K562 (cell line): ENCODE data around the gene OBSCN. TPM values are rescaled to one million over a fixed set of nuclear protein-coding genes. Genes with fewer than 3 reads are reported as not detected.

Experiments used
- ATAC-seq: fragments of 200-7000 bp; cut with Tn5 transposase; 3 replicates; pipeline ENCODE4 v1.9.1; 2020; ENCODE audit warnings: moderate library complexity
- BruUV-seq: library from RNA; stranded (reverse); fragments of 400-500 nt; replicated peaks from 2 replicates; lab custom pipeline; 2021; lab: Mats Ljungman, UMichigan
- CTCF ChIA-PET: fragments of 300-600 bp; formaldehyde crosslinking; extraction: SDS; loops from one replicate; lab custom pipeline; 2021; ENCODE audit warnings: low intra/inter-chr PET ratio; lab: Yijun Ruan, JAX
- POLR2A ChIA-PET: fragments of 300-600, 350-650 bp; sonication (Branson Sonifier 250); formaldehyde crosslinking; extraction: SDS; loops from one replicate; lab custom pipeline; 2021; ENCODE audit warnings: antibody characterized with exemption, inconsistent platforms; lab: Yijun Ruan, JAX
- DNase-seq, 4 experiments: peaks; one replicate each; pipeline versions ENCODE4 v3.0.0 to v3.0.0-alpha.2; 2011 to 2018; ENCODE audit warnings: low spot score in 3 of 4, mixed read lengths in 3 of 4; ENCODE audit errors: extremely low read depth in 1 of 4
- FAIRE-seq: peaks from 2 replicates; lab custom pipeline; 2011; peaks lifted over from hg19 to GRCh38; lab: Jason Lieb, UNC
- H2AFZ ChIP-seq: 2 replicates; pipeline ENCODE4 v1.6.0; 2011; ENCODE audit warnings: low read depth, low read length, control low read depth, inconsistent platforms
- H3K27ac ChIP-seq: fragments of 200-600 bp; 3 replicates; pipeline ENCODE4 v1.8.0; 2011; ENCODE audit warnings: low read depth, mild to moderate bottlenecking, control low read depth, inconsistent platforms, low read length, moderate library complexity, mixed read lengths; ENCODE audit errors: extremely low read depth
- H3K27me3 ChIP-seq, 2 experiments: fragments of 300-600 bp in 1 of 2; 2 replicates in 1 of 2; 3 replicates in 1 of 2; pipeline versions ENCODE4 v1.6.0 to v1.8.0; 2011; ENCODE audit warnings: inconsistent platforms in 2 of 2, low read length in 2 of 2, mild to moderate bottlenecking in 1 of 2, mixed read lengths in 1 of 2, moderate library complexity in 1 of 2; ENCODE audit not compliant: control insufficient read depth in 2 of 2, insufficient read depth in 2 of 2
- H3K36me3 ChIP-seq: fragments of 300-600 bp; 3 replicates; pipeline ENCODE4 v1.8.0; 2011; ENCODE audit warnings: mild to moderate bottlenecking, low read length, inconsistent platforms; ENCODE audit not compliant: control insufficient read depth, insufficient read depth
- H3K4me1 ChIP-seq, 2 experiments: fragments of 200-600 bp in 1 of 2; replicated peaks in 1 of 2; 2 replicates in 1 of 2; 3 replicates in 1 of 2; pipeline versions ENCODE4 v1.5.1 to v1.8.0; 2011; ENCODE audit warnings: inconsistent platforms in 2 of 2, low read length in 2 of 2, mild to moderate bottlenecking in 1 of 2, mixed read lengths in 1 of 2, moderate library complexity in 1 of 2; ENCODE audit not compliant: control insufficient read depth in 2 of 2, insufficient read depth in 2 of 2
- H3K4me2 ChIP-seq: 2 replicates; pipeline ENCODE4 v1.6.1; 2011; ENCODE audit warnings: low read length, control low read depth, inconsistent platforms, mixed read lengths; ENCODE audit not compliant: insufficient read depth
- H3K4me3 ChIP-seq: fragments of 200-600 bp; sonication (generic), shearing (Covaris generic); 2 replicates; pipeline ENCODE4 v1.5.1; 2016; ENCODE audit warnings: control low read depth, inconsistent platforms
- H3K79me2 ChIP-seq: fragments of 200-600 bp; 3 replicates; pipeline ENCODE4 v1.8.0; 2011; ENCODE audit warnings: low read length, inconsistent platforms; ENCODE audit not compliant: control insufficient read depth, insufficient read depth
- H3K9ac ChIP-seq, 2 experiments: 2 replicates each; pipeline versions ENCODE4 v1.6.0 to v1.6.1; 2011; ENCODE audit warnings: low read depth in 2 of 2, low read length in 2 of 2, control low read depth in 1 of 2, inconsistent platforms in 1 of 2, mild to moderate bottlenecking in 1 of 2, mixed read lengths in 1 of 2; ENCODE audit not compliant: insufficient read depth in 1 of 2
- H3K9me1 ChIP-seq: one replicate; pipeline ENCODE4 v1.6.0; 2011; ENCODE audit warnings: inconsistent platforms, mild to moderate bottlenecking, low read length, moderate library complexity; ENCODE audit not compliant: control insufficient read depth, insufficient read depth
- H3K9me3 ChIP-seq: replicated peaks from 2 replicates; pipeline ENCODE4 v1.5.1; 2011; ENCODE audit warnings: low read depth, low read length, inconsistent platforms; ENCODE audit not compliant: control insufficient read depth, insufficient read depth
- H4K20me1 ChIP-seq: replicated peaks from 2 replicates; pipeline ENCODE4 v1.6.1; 2011; ENCODE audit warnings: low read length, inconsistent platforms, mixed read lengths; ENCODE audit not compliant: control insufficient read depth, insufficient read depth
- KDM2B ChIP-seq: fragments of 250-450 bp; sonication (Bioruptor Pico); IDR thresholded peaks from 2 replicates; pipeline ENCODE4 v1.8.0; 2021; ENCODE audit warnings: mild to moderate bottlenecking, moderate library complexity
- MXI1 ChIP-seq: IDR thresholded peaks from 2 replicates; pipeline ENCODE4 v1.6.1; 2011; ENCODE audit warnings: low read depth, mild to moderate bottlenecking, improper control_type of control experiment, low read length
- TEAD1 ChIP-seq, 2 experiments: fragments of 450-650 bp in 1 of 2; sonication (generic) in 1 of 2; formaldehyde crosslinking; IDR thresholded peaks; 2 replicates each; pipeline versions ENCODE4 v1.4.0 to v1.8.0; 2020 to 2022; ENCODE audit warnings: mild to moderate bottlenecking in 2 of 2, missing genetic modification reagents in 1 of 2
- U2AF2 ChIP-seq: fragments of 200-400 bp; formaldehyde crosslinking; optimal IDR thresholded peaks from 2 replicates; pipeline ENCODE3; 2017; ENCODE audit warnings: low read depth, mild to moderate bottlenecking, low read length
- WGBS: fragments of 100-300 bp; shearing (Covaris generic); methylation state at CpG from one replicate; pipeline ENCODE4 v1.1.6; 2016; ENCODE audit warnings: low coverage, mixed read lengths; ENCODE audit not compliant: insufficient coverage; ENCODE audit errors: missing lambda C conversion rate; 5-methylcytosine and 5-hydroxymethylcytosine counted together
- in situ Hi-C: fragments of 300-500 bp; cut with MboI; formaldehyde crosslinking; loops from 4 replicates; pipeline ENCODE4 v1.15.0; 2018; ENCODE audit warnings: inconsistent platforms, mixed read lengths
- intact Hi-C: fragments of 100-400 bp; cut with micrococcal nuclease; formaldehyde crosslinking; loops from 2 replicates; pipeline ENCODE4 v1.14.2; 2022
- polyA plus RNA-seq, 8 experiments: library from polyadenylated mRNA; depleted of rRNA in 4 of 8; stranded (reverse) in 5 of 8; unstranded in 3 of 8; fragments of >200 nt; fragmentation: Nextera tagmentation in 2 of 8; fragmentation: Illumina TruSeq in 1 of 8; extraction: Ambion mirVana in 2 of 8; extraction: Trizol in 1 of 8; gene quantifications; 2 replicates each; pipeline versions ENCODE4 v1.2.1 to v1.2.3, GENCODE V29; 2011 to 2014; ENCODE audit warnings: inconsistent platforms in 1 of 8, missing spikeins in 1 of 8
- total RNA-seq, 7 experiments: library from RNA; depleted of rRNA in 6 of 7; stranded (reverse); fragments of >200 nt in 6 of 7; fragmentation: Illumina TruSeq in 2 of 7; extraction: Trizol in 2 of 7; gene quantifications; 2 replicates each; pipeline versions ENCODE4 v1.2.1 to v1.2.3, GENCODE V29; 2011 to 2021; ENCODE audit warnings: low replicate concordance in 1 of 7
- TF ChIP-seq, protein P1 (sequence below): fragments of 250-450 bp; sonication (Bioruptor Pico); IDR thresholded peaks from 2 replicates; pipeline ENCODE4 v1.4.0; 2020
- TF ChIP-seq, protein P2 (sequence below): fragments of 250-450 bp; sonication (Bioruptor Pico); IDR thresholded peaks from 2 replicates; pipeline ENCODE4 v1.4.0; 2020; ENCODE audit warnings: mild to moderate bottlenecking, moderate library complexity, borderline replicate concordance

The OBSCN gene
- total and polyA plus RNA-seq, 9 of the 15 experiments (the other 6 are each of a cell fraction or from before 2014, with no cell fraction given), result 0.18 to 19.7 (median 3.6) TPM

DNA sequence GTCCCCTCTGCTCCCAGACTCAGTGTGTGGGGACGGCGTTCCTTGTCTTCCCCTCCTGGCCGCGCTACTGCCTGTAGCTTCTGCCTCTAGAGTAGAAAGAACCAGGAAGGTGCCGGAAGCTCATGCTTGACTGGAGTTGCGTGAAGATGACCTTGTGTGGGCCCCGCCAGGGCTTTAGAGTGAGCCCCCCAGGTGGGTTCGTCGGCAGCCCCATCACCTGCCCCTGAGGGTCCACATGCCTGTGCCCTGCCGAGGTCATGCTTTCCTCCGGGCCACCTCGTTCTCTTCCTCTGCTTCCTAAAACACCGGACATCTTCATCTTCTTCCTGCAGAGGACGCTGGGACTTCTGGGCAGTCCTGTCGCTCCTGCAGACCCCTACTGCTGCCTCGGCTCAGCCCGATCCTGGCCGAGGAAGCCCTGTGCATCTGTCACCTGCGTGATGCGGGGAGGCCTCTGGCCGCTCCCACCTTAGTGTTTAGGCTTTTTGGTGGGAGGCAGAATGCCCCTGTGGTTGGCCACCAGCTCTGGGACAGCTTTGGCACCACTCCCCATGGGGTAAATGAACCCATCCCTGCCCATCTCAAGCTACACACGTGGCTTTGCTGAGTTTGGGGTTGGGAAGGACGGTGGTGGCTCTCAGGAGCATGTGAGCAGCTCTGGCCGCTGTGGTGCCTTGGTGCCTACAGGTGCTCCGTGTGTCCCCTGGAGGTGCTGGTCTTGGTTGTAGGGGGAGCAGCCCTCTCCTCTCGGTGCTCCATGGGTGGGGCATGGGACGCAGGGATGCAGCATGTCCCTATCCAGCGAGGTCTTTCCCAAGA lies 12.3 kb downstream of the OBSCN start:
- H2AFZ ChIP-seq, result no peak overlapping the region

More for the DNA sequence above, 12.3 kb downstream of the OBSCN start:
- Histone ChIP-seq H3K27ac (no peak overlapping the region), H3K4me1 (peaks cover 5 to 39% of the 10 kb centered on the region in 2 experiments; a peak in 3 of 5 replicates), H3K9me1 (no peaks in the 10 kb centered on the region), H4K20me1 (0 out of 2 replicates have a peak, but pooled peaks cover 2% of the 10 kb centered on the region), H3K4me2 (no peak overlapping the region), H3K27me3 (peaks cover 4 to 8% of the 10 kb centered on the region in 2 experiments; a peak in 3 of 5 replicates), H3K4me3 (no peak overlapping the region), H3K36me3 (no peaks in the 10 kb centered on the region; the same call in 2 of the 3 replicates), H3K79me2 (no peaks in the 10 kb centered on the region), H3K9ac (peak overlapping the region in 1 of 2 experiments; percentile 70; a peak in 2 of 4 replicates), H3K9me3 (no peaks in the 10 kb centered on the region)
- FAIRE-seq (no peak), ATAC-seq (no peak), DNase-seq (no peak)
- WGBS, result 31% methylated on average over 28 of the region's 28 CpGs
- intact Hi-C loops, result no loop called here
- BruUV-seq, result no TSS peak
- TF ChIP-seq TEAD1 (CRISPR knock-in tag; IDR thresholded peaks at IDR 0.05) (no peak), KDM2B (CRISPR knock-in tag) (no peak), MXI1 (no peak), U2AF2 (no peak)
- TF ChIP-seq, protein P1, sequence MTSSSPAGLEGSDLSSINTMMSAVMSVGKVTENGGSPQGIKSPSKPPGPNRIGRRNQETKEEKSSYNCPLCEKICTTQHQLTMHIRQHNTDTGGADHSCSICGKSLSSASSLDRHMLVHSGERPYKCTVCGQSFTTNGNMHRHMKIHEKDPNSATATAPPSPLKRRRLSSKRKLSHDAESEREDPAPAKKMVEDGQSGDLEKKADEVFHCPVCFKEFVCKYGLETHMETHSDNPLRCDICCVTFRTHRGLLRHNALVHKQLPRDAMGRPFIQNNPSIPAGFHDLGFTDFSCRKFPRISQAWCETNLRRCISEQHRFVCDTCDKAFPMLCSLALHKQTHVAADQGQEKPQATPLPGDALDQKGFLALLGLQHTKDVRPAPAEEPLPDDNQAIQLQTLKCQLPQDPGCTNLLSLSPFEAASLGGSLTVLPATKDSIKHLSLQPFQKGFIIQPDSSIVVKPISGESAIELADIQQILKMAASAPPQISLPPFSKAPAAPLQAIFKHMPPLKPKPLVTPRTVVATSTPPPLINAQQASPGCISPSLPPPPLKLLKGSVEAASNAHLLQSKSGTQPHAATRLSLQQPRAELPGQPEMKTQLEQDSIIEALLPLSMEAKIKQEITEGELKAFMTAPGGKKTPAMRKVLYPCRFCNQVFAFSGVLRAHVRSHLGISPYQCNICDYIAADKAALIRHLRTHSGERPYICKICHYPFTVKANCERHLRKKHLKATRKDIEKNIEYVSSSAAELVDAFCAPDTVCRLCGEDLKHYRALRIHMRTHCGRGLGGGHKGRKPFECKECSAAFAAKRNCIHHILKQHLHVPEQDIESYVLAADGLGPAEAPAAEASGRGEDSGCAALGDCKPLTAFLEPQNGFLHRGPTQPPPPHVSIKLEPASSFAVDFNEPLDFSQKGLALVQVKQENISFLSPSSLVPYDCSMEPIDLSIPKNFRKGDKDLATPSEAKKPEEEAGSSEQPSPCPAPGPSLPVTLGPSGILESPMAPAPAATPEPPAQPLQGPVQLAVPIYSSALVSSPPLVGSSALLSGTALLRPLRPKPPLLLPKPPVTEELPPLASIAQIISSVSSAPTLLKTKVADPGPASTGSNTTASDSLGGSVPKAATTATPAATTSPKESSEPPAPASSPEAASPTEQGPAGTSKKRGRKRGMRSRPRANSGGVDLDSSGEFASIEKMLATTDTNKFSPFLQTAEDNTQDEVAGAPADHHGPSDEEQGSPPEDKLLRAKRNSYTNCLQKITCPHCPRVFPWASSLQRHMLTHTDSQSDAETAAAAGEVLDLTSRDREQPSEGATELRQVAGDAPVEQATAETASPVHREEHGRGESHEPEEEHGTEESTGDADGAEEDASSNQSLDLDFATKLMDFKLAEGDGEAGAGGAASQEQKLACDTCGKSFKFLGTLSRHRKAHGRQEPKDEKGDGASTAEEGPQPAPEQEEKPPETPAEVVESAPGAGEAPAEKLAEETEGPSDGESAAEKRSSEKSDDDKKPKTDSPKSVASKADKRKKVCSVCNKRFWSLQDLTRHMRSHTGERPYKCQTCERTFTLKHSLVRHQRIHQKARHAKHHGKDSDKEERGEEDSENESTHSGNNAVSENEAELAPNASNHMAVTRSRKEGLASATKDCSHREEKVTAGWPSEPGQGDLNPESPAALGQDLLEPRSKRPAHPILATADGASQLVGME (CRISPR knock-in tag), result no peak
- TF ChIP-seq, protein P2, sequence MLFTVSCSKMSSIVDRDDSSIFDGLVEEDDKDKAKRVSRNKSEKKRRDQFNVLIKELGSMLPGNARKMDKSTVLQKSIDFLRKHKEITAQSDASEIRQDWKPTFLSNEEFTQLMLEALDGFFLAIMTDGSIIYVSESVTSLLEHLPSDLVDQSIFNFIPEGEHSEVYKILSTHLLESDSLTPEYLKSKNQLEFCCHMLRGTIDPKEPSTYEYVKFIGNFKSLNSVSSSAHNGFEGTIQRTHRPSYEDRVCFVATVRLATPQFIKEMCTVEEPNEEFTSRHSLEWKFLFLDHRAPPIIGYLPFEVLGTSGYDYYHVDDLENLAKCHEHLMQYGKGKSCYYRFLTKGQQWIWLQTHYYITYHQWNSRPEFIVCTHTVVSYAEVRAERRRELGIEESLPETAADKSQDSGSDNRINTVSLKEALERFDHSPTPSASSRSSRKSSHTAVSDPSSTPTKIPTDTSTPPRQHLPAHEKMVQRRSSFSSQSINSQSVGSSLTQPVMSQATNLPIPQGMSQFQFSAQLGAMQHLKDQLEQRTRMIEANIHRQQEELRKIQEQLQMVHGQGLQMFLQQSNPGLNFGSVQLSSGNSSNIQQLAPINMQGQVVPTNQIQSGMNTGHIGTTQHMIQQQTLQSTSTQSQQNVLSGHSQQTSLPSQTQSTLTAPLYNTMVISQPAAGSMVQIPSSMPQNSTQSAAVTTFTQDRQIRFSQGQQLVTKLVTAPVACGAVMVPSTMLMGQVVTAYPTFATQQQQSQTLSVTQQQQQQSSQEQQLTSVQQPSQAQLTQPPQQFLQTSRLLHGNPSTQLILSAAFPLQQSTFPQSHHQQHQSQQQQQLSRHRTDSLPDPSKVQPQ (CRISPR knock-in tag), result no peak
- ChIA-PET CTCF (no interaction called here), POLR2A (interaction anchor here (1.6 to 1.7 kb wide), 2 partner anchors 10 kb away, joined by 4 to 5 read pairs; no protein-coding TSS in a partner anchor)
- in situ Hi-C loops, result loop anchor here (10.0 kb wide), 1 partner anchor 295 kb away; no protein-coding TSS in a partner anchor
